Activated naive CD8-positive, alpha-beta T cell treated with anti-CD3 and anti-CD28 coated beads, Interleukin-2, amount 50 U/mL, for 16 hours (primary cell): ENCODE data around the gene ANTXR1.

Experiments
- DNase-seq: peaks from one replicate; pipeline ENCODE4 v3.0.0-alpha.2; 2020; ENCODE audit warnings: low read depth, low spot score

ANTXR1 gene

DNA sequence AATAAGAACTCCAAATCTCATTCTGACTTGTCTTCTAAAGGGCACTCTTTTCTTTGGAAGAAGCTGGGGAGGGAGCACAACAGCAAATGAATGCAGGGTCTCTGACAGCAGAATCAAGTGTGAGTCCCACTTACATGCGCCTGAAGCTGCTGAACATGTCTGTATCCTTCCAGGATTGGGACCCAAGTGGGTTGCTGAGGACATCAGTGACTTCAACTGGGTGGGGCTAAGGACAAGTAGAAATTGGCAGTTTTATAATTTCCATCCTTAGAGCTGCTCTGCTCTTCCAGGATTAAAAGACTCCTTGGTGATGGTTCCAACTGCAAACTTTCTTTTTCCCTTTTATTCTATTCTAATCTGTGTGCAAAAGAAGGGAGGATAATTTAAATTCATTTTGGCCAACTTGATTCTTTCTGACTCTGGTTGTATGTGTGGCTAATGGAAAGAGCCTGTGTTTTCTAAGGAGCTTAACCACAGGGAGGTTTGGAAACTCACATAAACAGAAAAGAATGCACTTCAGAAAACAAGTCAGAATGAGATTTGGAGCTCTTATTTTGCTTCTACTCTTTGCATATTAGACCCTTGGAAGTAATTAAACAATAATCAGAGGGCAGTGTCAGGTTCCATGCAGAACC is 20.6 kb downstream of the ANTXR1 start:
- DNase-seq: no peak

DNA sequence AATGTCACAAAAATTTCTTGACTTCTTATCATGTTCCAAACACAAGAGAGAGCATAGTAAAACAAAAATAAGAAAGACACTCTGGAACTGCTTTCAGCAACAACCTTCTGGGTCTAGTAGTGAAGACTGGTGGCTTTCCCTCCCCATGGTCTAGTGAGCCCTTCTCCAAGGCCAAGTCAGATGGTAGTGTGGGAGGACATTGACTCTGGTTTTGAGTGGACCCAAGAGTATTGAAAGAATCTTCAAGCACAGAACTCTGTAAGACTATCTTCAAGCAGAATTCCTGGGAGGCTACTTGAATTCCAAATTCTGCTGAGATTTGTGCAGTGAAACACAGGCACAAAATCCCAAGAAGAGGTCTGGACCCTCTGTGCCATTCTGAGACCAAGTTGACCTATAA is 21.1 kb downstream of the ANTXR1 start:
- no peak for DNase-seq

DNA sequence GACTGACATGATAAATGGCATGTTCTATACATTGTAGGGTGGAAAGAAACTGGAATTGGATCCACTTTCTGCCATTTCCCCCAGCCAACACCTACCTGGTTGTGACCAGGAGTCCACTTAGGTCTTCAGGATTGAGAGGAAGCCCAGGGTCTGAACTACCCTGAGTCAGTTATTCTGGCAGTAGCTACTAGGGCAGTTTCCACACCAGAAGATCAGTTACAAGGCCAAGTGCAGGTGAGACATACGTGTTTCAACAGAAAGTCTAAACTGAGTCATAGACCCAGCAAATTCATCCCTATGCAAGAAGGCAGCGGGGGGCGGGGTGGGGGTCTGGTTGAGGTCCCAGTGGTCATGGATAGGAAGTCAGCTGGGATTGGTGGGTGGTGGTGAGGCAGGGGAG is 21.9 kb downstream of the ANTXR1 start:
- no peak for DNase-seq

DNA sequence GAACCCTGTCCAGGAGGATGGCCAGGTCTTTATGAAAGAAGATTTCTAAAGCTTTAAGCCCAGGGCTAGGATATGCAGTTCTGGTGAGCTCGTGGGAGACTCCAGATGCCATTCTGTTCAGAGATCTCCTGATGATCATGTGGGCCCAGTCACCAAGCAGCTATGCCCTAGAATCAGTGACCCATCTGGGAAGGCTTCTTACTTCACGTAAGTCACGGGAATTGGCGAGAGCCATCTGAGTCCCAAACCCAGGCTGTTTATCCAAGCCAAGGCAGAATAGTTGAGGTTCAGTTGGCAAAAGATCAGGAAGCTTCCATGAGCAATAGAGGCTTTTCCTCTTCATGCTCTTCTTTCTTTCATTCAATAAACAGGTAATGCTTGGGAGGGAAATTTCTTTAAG is 23.9 kb downstream of the ANTXR1 start:
- DNase-seq: no peak

DNA sequence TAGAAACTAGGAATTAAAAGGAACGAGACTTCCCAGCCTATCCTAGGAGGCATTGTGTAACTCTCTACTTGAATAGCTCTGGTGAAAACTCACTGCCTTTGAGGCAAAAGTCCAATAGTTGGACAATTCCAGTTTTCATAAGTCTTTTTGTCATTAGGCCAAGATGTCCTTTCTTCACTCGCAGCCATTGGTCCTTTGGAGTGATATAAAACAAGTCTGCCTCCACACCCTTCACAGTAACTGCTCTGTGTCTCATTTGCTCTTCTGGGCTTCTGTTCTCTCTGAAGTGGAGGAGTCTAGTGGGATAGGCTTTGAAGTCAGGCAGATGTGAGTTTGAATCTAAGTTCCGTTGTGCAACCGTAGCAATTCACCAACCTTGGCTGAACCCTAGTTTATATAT is 28.2 kb downstream of the ANTXR1 start:
- no peak for DNase-seq

DNA sequence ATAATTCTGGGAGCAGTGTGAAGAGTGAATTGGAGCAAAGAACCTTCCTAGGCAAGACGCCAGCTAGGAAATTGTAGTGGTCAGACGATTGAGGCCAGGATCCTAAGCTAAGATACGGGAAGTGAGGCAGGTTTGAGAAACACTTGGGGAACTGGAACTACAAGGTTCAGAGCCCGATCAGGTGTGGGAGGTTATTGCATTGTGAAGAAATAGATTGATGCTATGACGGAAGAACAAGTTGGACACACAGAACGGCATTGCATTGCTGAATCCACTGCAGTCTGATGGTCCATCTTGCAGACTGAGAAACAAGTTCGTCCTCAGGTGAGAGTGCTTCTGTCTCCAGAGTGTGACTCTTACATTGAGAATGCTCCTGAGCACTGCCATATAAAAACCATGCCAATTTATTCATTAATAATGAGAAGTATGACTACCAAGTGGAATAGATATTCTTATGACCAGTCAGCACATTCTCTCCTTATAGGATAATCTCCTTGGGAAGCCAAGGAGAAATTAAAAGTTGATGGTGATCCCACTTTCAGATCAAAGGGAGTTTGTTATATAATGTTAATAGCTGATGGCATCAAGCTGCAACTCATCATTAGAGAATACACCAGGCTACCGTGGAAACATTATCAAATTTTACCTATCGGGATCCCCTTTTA is 30.9 kb downstream of the ANTXR1 start:
- DNase-seq: no peak

DNA sequence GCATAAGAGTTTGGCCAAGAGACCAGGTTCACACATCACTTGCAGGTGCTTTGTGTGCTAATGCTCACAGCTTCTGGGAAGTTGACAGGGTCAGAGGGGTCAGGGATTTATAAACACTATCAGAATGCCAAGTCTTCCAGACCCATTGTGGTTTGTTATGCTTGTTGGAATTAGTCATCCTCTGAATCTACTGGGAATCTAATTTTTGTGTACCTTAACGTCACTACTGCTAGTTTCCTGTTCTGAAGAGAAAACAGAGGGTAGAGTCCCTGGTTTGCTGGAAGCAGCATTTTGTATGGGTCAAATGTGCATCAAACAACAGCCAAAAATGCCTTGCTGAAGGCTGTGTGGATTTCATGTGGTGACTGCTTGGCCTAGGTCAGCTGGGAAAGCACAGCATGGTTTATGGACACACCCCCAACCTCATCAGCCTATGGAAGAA is 33.3 kb downstream of the ANTXR1 start:
- no peak for DNase-seq

DNA sequence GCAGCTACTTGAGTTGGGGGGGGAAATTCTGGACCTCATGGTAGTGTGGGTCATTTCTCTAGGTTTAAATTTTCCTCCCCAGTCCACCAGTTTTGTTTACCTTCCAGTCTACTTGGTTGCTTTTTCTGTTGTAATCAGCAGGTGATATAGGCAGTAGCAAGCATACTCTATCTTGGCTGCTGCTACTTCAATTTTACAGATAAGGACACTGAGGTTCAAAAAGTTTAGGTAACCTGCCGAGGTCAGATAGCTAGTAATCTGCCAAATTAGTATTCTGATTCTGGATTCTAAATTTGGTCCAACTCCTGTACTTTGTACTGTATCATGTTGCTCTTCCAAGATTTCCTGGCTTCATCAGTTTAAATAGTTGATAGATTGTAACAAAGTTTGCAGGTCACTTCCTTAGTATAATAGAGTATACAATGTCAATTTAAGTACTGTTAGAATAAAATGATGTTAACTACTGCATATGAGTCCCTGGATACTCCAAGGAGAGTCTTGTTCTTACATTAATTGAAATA is 34.7 kb downstream of the ANTXR1 start:
- no peak for DNase-seq

DNA sequence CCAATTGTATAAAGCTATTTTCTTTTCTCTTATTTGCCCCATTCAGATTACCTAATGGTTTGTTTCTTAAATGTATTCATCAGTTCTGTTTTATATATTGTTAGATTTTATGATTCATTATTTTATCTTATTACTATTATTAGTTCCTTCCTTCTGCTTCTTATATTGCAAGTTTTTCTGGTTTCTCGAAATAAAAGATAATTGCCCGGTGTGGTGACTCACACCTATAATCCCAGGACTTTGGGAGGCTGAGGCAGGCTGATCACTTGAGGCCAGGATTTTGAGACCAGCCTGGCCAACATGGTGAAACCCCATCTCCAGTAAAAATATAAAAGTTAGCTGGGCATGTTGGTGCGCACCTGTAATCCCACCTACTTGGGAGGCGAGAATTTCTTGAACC is 37.8 kb downstream of the ANTXR1 start:
- DNase-seq: no peak

DNA sequence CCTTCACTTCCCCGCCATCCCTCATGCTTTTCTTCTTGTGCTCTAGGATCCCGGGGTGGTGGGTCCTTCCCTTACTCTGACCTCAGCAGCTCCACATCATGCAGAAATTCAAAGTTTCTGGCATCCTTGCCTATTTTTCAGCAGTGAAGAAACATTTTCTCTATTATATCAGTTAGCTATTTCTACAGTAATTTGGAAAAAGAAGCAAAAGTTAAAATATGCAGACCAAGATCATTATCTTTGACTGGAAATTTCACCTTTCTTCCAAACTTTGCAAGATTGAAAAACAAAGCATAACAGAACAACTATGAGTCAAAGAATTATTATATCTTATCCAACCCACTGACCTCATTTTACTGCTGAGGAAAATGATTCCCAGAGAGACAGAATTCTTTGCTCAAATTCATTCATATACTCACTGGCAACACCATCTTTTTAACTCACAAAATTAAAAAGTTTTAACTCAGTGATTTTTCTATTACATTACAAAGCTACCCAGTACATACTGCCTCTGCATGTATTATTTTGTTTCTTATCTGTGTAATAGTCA is 40.5 kb downstream of the ANTXR1 start:
- DNase-seq: no peak

DNA sequence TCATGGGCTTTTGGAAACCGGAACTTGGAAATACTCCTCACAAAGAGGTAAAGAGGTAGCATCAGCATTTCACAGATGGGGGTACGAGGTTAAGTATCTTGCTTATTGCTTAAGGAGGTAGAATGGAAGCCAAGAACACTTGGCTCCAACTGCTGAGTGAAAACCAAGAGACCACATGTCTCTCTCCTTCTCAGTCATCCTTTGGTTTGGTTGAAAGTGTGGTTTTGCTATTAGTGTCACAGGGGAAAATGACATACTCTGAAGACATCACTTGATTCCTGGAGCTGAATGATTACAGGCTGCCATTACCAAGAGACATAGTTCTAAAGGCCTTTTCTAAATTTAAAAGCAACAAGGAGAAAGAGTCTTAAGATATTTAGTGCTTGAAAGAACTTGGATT is 41.5 kb downstream of the ANTXR1 start:
- no peak for DNase-seq

DNA sequence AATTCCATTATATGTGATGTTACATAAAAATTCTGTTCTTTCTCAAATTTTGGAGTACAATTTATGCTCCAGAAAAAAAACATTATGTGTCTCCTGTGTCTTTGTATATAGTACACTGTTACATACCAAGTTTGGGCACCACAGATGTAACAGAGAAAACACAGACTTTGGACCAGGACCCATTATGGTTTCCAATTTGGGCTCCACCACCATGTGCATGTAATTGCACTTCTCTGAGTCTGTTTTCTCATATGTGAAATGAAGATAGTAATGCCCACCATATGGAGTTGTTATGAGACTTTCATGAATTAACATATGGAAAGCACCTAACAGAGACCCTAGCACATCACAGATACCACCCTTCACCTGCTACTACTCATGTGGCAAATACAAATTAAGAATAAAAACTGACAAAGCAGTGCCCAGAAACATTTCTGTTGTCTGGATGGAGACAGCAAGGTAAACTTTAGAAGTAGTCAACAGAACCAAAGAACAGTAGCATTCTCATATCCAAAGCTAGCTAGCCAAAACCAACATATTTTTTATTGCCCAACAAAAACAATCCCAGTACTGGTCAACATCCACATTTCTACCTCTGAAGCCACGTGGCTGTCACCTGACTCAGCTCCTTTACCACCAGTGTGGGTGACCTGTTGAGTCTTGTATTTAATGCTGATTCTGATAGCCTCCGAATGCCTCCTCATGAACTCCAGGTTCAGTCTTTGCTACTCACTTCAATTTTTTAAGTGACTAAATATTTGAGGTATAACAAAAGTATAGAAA is 42.9 kb downstream of the ANTXR1 start:
- no peak for DNase-seq

DNA sequence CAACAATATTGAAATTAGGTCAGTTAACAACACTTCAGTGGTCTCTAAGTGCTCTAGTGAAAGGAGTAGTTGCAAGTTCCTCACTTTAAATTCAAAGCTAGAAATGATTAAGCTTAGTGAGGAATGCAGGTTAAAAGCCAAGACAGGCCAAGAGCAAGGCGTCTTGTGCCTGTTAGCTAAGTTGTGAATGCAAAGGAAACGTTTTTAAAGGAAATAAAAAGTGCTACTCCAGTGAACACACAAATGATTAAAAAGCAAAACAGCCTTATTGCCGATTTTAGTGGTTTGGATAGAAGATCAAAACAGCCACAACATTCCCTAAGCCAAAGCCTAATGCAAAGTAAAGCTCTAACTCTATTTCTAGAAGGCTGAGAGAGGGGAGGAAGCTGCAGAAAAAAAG is 44.7 kb downstream of the ANTXR1 start:
- no peak for DNase-seq

DNA sequence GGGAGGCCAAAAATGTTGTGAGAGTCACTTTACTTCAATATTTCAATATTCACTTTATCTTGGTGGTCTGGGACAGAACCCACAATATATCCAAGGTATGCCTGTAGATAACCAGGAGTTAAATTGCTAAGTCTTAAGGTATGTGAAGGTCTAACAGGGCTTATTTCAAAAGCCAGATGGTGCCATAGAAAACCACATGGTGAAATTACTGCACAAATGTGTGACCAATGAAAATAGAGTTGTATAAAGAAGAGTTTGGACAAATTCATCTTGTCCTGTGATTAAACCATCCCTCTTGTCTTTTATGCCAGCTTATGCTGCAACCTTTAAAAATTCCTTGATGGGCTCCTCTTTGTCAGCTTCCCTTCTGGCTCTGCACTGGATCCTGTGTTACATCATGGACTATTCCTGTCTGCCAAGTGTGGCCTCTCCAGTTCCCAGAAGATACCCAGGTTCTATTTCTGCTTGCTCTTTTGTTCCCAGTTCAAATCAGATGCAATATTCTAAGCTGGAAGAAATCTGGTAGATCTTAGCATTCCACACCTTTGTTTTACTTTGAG is 46.8 kb downstream of the ANTXR1 start:
- DNase-seq: no peak

DNA sequence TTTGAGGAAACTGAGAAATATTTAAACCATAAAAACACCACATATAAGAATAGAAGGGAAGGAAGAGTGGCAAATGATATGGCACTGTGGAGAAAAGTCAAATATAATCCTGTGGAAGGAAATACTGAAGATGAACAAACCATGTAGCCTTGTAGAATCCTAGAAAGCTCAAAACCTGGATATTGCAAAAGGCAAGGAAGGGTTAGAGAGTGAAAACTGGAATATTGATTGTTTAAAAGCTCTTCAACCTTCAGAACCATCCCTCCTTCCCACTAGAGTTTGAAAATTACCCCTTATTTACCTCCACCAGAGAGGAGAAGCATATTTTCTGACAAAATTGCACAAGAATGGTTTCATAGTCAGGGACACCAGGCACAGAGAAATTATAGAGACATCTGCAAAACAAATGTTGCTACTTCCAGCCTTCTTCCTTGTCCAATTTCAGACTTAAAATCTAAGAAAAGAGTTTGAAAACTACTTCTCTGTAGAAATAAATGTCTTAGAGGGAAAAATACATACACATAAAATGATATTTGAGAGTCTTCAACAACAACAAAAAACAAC is 48.0 kb downstream of the ANTXR1 start:
- no peak for DNase-seq

DNA sequence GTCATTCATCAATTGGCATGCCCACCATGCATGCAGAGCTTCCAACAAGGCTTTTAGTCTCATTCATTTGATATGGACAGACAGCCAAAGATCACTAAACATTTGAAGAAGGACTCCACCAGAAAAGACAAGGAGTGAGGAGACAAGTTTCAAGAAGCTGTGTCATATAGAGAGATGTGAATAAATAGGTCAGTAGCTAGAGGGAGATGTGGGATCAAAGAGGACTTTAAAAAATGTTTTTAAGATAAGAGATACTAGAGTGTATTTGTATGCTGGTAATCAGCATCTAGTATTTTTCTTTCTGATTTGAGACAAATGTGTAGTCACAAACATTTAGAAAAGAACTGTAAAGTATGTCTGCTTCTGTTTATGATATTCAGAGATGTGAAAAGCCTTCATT is 48.5 kb downstream of the ANTXR1 start:
- no peak for DNase-seq

DNA sequence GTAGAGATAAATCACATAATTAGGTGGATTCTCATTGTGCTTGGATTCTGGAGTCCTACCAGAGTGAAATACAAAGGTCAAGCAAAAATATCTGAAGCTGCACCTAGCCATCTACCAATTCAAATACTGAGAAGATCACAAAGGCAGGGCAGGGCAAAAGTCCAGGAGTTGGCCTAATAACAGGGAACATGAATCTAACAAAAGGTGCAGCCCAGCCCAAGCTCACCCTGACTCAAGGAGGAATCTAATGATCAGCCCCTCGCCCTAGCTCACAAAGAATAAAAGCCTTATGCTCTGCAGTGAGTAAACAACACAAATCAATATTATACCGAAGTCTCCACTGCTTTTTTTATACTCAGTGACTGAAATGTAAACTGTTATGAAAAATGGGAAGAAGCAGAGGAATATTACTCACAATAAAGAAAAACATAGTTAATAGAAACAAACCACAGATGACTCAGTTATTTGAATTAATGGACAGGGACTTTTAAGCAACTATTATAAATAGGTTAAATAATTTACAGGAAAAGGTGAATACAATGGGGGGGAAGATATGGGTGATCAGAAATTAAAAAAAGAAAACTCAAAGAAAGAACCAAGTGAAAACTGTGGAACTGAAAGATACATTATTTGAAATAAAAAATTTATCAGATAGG is 49.5 kb downstream of the ANTXR1 start:
- DNase-seq: no peak

DNA sequence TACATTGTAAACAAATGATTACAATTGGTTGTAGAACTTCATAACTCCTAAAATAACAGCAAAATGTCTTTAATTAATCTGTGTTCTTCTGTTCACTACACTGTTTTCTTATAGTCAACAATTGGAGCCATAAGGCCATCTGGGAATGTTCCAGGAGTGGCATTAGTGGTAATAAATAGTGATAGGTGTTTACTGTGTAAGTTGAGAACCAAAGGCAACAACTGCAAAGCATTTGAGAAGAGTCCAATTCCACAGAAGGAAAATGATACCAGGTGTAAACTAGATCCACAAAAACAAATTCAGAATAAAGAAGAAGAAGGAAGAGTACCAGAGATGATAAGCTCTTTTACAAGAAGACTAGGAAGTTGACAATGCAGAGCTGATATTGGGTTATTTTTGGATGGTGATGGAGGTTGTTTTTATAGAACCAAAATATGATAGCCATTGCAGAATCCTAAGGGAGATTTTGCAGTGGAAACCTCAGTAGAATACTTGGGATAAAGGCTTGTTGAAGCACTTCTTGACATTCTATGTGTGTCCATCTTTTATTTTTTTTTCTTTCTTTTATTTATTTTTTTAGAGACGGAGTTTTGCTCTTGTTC is 52.9 kb downstream of the ANTXR1 start:
- no peak for DNase-seq

DNA sequence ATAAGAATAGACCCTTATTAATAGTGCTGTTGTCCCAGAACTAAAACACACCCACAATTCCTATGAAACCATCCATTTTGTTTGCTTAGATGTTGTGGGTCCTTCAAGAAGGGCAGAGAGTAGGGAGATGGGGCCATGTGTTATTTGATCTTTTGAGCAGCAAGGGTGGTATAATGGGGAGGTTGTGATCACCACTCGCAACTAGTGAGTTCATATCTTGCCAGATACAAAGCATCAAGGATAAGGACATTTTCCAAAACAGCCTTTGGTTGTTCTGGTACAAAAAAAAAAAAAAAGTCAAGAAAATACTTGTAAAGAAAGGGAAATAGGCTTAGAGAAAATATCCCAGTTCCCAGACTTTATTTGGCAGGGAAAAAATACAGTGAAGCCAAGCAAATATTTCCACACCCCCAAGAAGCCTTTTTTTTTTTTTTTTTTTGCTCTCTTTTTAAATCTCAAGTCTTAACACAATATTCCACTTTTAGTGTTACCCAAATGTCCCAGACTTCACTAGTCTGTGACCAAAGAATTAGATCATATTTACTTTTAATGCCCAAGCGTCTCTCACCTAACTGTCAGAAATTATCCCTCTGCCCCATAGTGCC is 54.1 kb downstream of the ANTXR1 start:
- no peak for DNase-seq

DNA sequence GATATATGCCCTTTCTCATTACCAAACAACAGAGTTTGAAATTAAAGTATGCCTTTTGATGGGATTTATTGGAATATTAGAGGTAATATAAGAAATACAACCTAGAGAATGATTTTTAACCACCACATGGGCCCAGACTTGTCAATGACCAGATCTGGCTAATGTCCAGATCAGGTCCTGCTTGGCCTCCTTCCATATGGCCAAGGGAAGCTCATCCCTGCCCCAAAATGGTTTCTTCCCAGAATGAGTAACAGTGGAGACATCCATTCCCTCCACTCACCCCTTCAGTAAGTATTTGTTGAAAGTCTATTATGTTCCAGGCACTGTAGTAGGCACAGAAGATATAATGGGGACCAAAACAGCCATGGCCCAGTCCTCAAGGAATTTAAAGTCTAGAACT is 54.9 kb downstream of the ANTXR1 start:
- DNase-seq: no peak
